Measurements from ENCODE around the gene PAPPA2. TPM values are rescaled to one million over a fixed set of nuclear protein-coding genes. Genes with fewer than 3 reads are reported as not detected.

PAPPA2 gene
- total RNA-seq, 1 experiment from 2014 or later: 0.81 TPM

DNA sequence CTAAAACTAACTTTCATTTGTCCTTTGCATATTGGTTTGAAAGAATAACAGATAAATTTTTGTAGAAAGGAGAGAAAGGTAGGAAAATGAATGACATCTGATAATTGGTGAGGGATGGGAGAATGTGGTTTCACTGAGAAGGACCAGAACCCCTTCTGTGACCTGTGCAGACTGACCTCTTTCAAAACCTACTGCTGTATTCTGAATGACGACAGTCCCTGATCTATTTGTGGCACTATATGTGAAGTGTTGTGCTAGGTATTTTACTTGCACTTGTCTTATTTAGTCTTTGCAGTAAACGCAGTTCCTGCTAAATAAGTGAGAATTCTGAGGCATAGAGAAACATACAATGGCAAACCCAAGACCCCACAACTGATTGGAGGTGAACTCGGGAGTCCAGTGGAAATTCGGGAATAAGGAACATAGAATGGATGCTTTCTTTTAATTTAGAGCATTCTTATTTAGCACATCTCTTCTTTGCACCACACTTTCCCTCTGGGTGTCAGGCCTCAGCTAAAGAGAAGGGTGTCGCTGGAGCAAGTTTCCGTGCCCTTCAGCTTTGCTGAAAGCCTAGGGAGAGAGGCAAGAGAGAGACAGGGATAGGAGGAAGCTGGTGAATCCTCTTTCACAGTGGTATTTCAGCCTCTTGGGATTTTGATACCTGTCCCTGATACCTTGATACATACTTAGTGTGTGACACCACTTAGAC lies 230.2 kb downstream of the PAPPA2 start:
- Histone ChIP-seq H3K14ac (ENCODE audit: insufficient read depth, low read length) (no peak overlapping the region), H3K18ac (ENCODE audit: insufficient read length, low read depth, low read length) (no peak overlapping the region), H3K79me1 (ENCODE audit: insufficient read depth, low read depth, low read length, poor library complexity, severe bottlenecking) (no peaks in the 10 kb centered on the region), H2AK5ac (ENCODE audit: insufficient read length, low read length) (no peak overlapping the region), H3T11ph (ENCODE audit: low read length) (no peak overlapping the region), H4K8ac (replicated peaks; ENCODE audit: insufficient read length, low read depth, low read length) (no peak overlapping the region), H3K4ac (ENCODE audit: low read depth, low read length) (no peak overlapping the region), H4K5ac (ENCODE audit: insufficient read length, low read depth, low read length) (no peak overlapping the region), H4K20me1 (ENCODE audit: control insufficient read depth, insufficient read depth, insufficient read length) (no peaks in the 10 kb centered on the region), H4K91ac (ENCODE audit: insufficient read length, low read depth, low read length) (no peak overlapping the region), H3K23ac (ENCODE audit: insufficient read length, low read depth, low read length) (no peak overlapping the region), H3K9ac (ENCODE audit: extremely low read depth, insufficient read length, low read length) (no peak overlapping the region), H3K4me2 (ENCODE audit: insufficient read depth, insufficient read length, low read length) (no peak overlapping the region), H2BK15ac (ENCODE audit: low read depth, low read length) (no peak overlapping the region), H3K56ac (ENCODE audit: insufficient read length, low read depth, low read length) (no peak overlapping the region), H2BK20ac (ENCODE audit: low read depth, low read length, poor library complexity, severe bottlenecking) (no peak overlapping the region), H3K27ac (ENCODE audit: insufficient read length, low read depth, low read length) (no peak overlapping the region), H2AFZ (ENCODE audit: low read length) (no peak overlapping the region), H3K27me3 (ENCODE audit: insufficient read depth, low read length) (no peaks in the 10 kb centered on the region), H3K79me2 (ENCODE audit: insufficient read depth, low read length) (no peaks in the 10 kb centered on the region), H2BK120ac (ENCODE audit: low read depth, low read length, poor library complexity, severe bottlenecking) (no peak overlapping the region), H3K23me2 (ENCODE audit: insufficient read length, low read depth, low read length, poor library complexity, severe bottlenecking) (no peaks in the 10 kb centered on the region), H3K4me1 (ENCODE audit: insufficient read depth, low read length) (peaks cover 3% of the 10 kb centered on the region; the same call in 1 of the 2 replicates), H3K9me3 (ENCODE audit: control insufficient read depth, low read depth, low read length) (no peaks in the 10 kb centered on the region), H2BK5ac (ENCODE audit: insufficient read length, low read length) (no peak overlapping the region), H2BK12ac (ENCODE audit: insufficient read length, low read depth, low read length) (no peak overlapping the region)
- Mint-ChIP-seq H3K9me3 (no peaks in the 10 kb centered on the region), H3K4me1 (peaks cover 28 to 29% of the 10 kb centered on the region in 2 experiments), H3K4me3 (no peak overlapping the region), H3K27me3 (ENCODE audit: low read depth) (no peaks in the 10 kb centered on the region), H3K36me3 (ENCODE audit: insufficient read depth in 1 of 3, low read depth in 3 of 3) (no peaks in the 10 kb centered on the region; a peak in 1 of 7 replicates), H3K27ac (no peak overlapping the region)
- WGBS (ENCODE audit: extremely low coverage, insufficient read length, low lambda C conversion rate): no CpG with 5 or more reads among the region's 6 CpGs
- TF ChIP-seq, protein P1, sequence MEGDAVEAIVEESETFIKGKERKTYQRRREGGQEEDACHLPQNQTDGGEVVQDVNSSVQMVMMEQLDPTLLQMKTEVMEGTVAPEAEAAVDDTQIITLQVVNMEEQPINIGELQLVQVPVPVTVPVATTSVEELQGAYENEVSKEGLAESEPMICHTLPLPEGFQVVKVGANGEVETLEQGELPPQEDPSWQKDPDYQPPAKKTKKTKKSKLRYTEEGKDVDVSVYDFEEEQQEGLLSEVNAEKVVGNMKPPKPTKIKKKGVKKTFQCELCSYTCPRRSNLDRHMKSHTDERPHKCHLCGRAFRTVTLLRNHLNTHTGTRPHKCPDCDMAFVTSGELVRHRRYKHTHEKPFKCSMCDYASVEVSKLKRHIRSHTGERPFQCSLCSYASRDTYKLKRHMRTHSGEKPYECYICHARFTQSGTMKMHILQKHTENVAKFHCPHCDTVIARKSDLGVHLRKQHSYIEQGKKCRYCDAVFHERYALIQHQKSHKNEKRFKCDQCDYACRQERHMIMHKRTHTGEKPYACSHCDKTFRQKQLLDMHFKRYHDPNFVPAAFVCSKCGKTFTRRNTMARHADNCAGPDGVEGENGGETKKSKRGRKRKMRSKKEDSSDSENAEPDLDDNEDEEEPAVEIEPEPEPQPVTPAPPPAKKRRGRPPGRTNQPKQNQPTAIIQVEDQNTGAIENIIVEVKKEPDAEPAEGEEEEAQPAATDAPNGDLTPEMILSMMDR (conservative IDR thresholded peaks at IDR 0.05): no peak
- DNase-seq: no peak
